ENCODE measurements around the gene NFIB.

The NFIB gene

DNA sequence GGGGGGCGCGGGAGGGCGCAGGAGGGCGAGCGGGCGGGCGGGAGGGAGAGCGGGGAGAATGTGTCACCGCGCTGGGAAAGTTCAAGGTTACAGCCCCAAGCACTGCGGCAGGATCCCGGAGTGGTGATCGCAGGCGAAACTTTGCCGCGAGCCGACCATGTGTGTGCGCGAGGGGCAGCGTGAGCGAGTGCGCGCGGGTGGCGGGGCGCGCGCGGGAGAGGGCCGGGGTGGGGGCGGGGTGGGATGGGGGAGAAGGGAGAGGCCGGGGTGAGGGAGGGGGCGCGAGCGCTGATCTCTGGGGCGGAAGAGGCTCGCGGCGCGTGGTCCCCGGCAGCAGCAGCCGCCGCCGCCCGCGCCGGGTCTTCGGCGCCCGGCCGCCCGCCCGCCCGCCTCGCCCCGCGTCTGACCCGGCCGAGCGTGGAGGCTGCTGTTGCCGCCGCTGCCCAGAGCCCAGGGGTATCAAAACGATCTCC is at the start of gene NFIB:
TSS of gene NFIB (minus strand) at position 191 of the 473 bp plus-strand sequence. CDS start 630 bp downstream, outside the sequence.
- DNase-seq = no peak

DNA sequence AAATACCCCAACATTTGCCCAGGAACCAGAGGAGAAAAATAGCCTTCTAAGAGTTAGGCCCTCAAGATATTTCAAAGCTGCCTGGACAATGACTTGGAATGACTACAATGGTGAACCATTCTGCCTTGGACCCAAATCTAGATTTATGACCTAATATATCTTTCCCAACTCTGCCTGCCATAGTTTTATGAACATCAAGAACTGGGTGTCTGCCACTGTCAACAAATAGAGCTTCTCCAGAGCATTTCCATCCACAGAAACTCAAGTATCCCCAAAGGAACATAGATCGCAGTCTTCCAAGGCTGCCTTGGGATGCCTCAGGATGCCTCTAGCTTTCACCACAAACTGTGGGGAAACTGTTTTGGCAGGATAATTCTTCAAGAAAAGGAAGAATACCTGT is 48.2 kb upstream of the NFIB start:
- DNase-seq = no peak

- DNase-seq = no peak
Observed at GRCh38 chr9:14361074-14361473, 47.1 kb upstream of the NFIB start.

DNA sequence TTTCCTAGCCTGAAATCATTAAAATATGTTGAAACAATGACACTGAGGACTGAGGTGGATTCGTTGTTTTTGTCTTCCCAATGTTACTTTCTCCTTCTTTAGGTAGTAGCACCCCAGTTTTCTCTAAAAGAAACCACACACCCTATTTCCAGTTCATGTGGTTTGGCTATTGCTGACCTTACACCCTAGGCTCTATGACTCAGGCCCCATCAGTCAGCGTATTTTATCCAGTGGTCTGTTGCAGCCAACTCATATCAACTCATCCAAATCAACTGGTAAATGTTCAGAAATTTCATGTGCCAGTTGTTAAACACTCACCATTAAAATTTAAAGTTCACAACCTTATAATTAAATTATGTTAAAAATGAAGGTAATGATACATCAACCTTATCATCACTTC is 44.6 kb upstream of the NFIB start:
- no peak for DNase-seq

- no peak for DNase-seq
Observed at GRCh38 chr9:14356351-14357265, 42.7 kb upstream of the NFIB start.

DNA sequence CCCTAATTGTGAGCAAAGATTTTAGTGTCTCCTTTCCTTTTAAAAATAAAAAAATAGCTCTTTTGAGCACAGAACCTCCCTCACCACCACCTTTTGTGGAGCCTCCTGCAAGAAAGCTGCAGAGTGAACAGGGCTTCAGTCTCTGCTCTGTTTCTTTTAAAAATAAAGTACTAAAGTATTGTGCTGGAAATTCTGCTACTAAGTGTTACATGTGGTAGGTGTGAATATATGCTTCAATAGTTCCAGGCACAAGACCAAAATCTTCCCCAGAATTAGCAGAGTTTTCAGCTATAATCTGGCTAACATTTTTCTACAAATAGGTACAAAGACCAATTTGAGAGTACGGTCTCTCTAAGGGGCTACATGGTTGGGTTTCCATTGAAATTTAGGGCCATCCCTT is 40.3 kb upstream of the NFIB start:
- DNase-seq = no peak

- peak; percentile 54 for DNase-seq
Observed at GRCh38 chr9:14353222-14354056, 39.5 kb upstream of the NFIB start.

- no peak for DNase-seq
Observed at GRCh38 chr9:14352503-14352902, 38.6 kb upstream of the NFIB start.

DNA sequence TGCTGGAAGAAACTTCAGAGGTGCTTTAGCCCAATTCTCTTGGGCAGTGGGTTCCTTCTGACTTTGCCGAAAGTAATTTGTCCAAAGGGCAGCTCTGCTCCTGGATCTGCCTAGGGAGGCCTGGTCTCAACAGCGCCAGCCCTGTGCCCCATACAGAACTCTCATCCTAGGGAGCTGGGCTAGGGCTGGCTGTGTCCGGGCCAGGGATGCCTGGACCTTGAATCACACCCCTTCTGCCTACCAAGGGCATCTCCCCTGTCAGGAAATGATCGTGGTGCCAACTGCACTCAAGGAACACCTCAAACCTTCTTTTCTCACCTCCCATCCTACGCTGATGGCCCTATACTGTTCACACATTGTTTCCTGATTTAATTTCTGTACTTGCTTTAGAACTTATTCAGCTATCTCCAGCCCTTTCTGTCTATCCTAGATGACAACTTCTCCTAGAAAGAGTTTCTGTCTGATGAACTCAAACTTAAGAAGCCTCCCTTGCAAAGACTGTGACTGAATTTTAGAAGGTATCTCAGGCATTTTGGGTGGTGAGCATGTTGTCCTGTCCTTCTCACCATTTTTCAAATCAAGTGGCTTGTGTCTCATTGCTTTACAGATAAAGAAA is 37.4 kb upstream of the NFIB start:
- DNase-seq = no peak

GRCh38 chr9:14350754-14351153 is 36.8 kb upstream of the NFIB start:
- no peak for DNase-seq

GRCh38 chr9:14350349-14350728 is 36.4 kb upstream of the NFIB start:
- no peak for DNase-seq

- DNase-seq = no peak
Observed at GRCh38 chr9:14349447-14350348, 35.8 kb upstream of the NFIB start.

DNA sequence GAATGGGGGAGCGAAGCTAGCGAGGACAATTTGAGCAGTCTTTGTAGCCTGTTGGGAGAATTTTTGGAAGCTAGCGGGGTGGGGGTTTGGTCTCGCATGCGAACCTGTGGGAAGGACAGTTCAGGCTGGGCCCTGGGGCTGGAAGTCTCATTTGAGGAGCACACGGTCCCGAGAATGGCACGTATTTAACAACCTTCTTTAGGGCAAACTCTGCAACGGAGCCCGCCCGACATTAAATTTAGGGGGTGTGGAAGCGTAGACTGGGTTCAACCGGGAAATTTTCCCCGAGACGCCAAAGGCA is 35.2 kb upstream of the NFIB start:
- no peak for DNase-seq

GRCh38 chr9:14348373-14349145 is 34.6 kb upstream of the NFIB start:
- no peak for DNase-seq

GRCh38 chr9:14348123-14348372 is 34.1 kb upstream of the NFIB start:
- DNase-seq = no peak

DNA sequence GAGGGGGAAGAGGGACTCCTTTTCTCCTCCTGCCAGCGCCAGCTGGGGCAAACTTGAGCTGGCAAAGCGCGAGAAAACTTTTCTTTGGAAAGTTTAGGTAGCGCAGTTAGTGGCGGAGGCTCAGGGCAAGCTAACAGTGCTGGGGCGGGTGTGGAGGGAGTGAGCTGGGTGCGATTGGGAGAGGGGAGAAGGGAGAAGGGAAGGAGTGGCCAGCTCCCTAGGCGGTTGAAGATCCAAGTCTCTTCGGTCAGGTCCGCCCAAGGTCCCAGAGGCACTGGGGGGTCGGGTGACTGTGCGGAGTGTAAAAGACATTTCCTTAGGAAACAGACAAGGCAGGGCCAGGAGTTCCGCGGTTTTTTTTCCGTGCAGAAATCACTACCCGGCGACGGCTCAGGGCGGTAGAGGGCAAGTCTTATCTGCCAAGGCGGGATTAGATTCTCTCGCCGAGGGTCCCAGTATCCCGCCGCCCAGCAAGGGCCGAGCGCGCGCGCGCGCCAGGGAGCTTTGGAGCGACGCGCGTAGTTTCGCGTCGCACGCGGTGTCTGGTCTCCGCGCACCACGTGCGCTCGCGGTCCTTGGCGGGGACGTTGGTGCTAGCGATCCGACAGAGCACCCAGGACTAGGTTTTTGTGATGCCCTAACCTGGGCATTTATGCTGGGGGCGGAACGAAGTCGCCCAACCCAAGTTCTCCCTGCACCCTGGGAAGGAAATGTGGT is 33.6 kb upstream of the NFIB start:
- DNase-seq = no peak

GRCh38 chr9:14346811-14347405 is 33.0 kb upstream of the NFIB start:
- no peak for DNase-seq

DNA sequence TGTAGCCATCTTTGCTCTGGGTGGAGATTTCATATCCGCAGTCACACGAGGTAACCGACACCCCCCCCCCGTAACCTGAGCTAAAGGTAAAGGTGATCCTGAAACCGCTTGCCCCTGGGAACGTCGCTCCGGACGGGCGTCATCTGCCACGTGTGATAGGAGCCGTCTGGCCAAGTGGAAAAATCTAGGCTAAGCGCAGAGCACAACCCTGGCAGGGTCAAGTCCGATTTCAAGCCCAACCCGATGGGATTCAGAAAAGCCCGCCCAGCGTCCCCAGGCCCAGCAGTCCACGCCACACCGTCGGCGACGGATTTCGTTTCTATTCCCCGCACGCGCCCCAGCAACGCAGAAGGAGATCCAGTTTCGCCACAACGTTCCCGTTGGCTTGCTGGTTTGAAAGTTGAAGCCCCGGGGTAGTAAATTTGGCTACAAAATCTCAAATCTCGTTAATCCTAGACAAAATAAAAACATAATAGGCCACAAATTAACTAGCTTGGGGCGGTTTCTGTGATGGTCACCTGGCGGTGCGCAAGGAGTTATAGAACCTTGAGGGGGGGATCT is 32.4 kb upstream of the NFIB start:
- no peak for DNase-seq

GRCh38 chr9:14345354-14346230 is 31.7 kb upstream of the NFIB start:
- DNase-seq = no peak

Measured in activated T-cell treated with anti-CD3 and anti-CD28 coated beads for 4 hours (primary cell).